K562 (cell line): ENCODE measurements around the gene UNC5B. TPM values are rescaled to one million over a fixed set of nuclear protein-coding genes. Genes with fewer than 3 reads are reported as not detected.

ENCODE experiments used
- ATAC-seq: fragments of 200-7000 bp; cut with Tn5 transposase; 3 replicates; pipeline ENCODE4 v1.9.1; 2020; ENCODE audit warnings: moderate library complexity
- BruUV-seq: library from RNA; stranded (reverse); fragments of 400-500 nt; replicated peaks from 2 replicates; lab custom pipeline; 2021; lab: Mats Ljungman, UMichigan
- CTCF ChIA-PET: fragments of 300-600 bp; formaldehyde crosslinking; extraction: SDS; loops from one replicate; lab custom pipeline; 2021; ENCODE audit warnings: low intra/inter-chr PET ratio; lab: Yijun Ruan, JAX
- POLR2A ChIA-PET: fragments of 300-600, 350-650 bp; sonication (Branson Sonifier 250); formaldehyde crosslinking; extraction: SDS; loops from one replicate; lab custom pipeline; 2021; ENCODE audit warnings: antibody characterized with exemption, inconsistent platforms; lab: Yijun Ruan, JAX
- DNase-seq, 4 experiments: peaks; one replicate each; pipeline versions ENCODE4 v3.0.0 to v3.0.0-alpha.2; 2011 to 2018; ENCODE audit warnings: low spot score in 3 of 4, mixed read lengths in 3 of 4; ENCODE audit errors: extremely low read depth in 1 of 4
- FAIRE-seq: peaks from 2 replicates; lab custom pipeline; 2011; peaks lifted over from hg19 to GRCh38; lab: Jason Lieb, UNC
- H2AFZ ChIP-seq: 2 replicates; pipeline ENCODE4 v1.6.0; 2011; ENCODE audit warnings: low read depth, low read length, control low read depth, inconsistent platforms
- H3K27ac ChIP-seq: fragments of 200-600 bp; 3 replicates; pipeline ENCODE4 v1.8.0; 2011; ENCODE audit warnings: low read depth, mild to moderate bottlenecking, control low read depth, inconsistent platforms, low read length, moderate library complexity, mixed read lengths; ENCODE audit errors: extremely low read depth
- H3K27me3 ChIP-seq, 2 experiments: fragments of 300-600 bp in 1 of 2; 2 replicates in 1 of 2; 3 replicates in 1 of 2; pipeline versions ENCODE4 v1.6.0 to v1.8.0; 2011; ENCODE audit warnings: inconsistent platforms in 2 of 2, low read length in 2 of 2, mild to moderate bottlenecking in 1 of 2, mixed read lengths in 1 of 2, moderate library complexity in 1 of 2; ENCODE audit not compliant: control insufficient read depth in 2 of 2, insufficient read depth in 2 of 2
- H3K36me3 ChIP-seq: fragments of 300-600 bp; 3 replicates; pipeline ENCODE4 v1.8.0; 2011; ENCODE audit warnings: mild to moderate bottlenecking, low read length, inconsistent platforms; ENCODE audit not compliant: control insufficient read depth, insufficient read depth
- H3K4me1 ChIP-seq, 2 experiments: fragments of 200-600 bp in 1 of 2; replicated peaks in 1 of 2; 2 replicates in 1 of 2; 3 replicates in 1 of 2; pipeline versions ENCODE4 v1.5.1 to v1.8.0; 2011; ENCODE audit warnings: inconsistent platforms in 2 of 2, low read length in 2 of 2, mild to moderate bottlenecking in 1 of 2, mixed read lengths in 1 of 2, moderate library complexity in 1 of 2; ENCODE audit not compliant: control insufficient read depth in 2 of 2, insufficient read depth in 2 of 2
- H3K4me2 ChIP-seq: 2 replicates; pipeline ENCODE4 v1.6.1; 2011; ENCODE audit warnings: low read length, control low read depth, inconsistent platforms, mixed read lengths; ENCODE audit not compliant: insufficient read depth
- H3K4me3 ChIP-seq: fragments of 200-600 bp; sonication (generic), shearing (Covaris generic); 2 replicates; pipeline ENCODE4 v1.5.1; 2016; ENCODE audit warnings: control low read depth, inconsistent platforms
- H3K79me2 ChIP-seq: fragments of 200-600 bp; 3 replicates; pipeline ENCODE4 v1.8.0; 2011; ENCODE audit warnings: low read length, inconsistent platforms; ENCODE audit not compliant: control insufficient read depth, insufficient read depth
- H3K9ac ChIP-seq, 2 experiments: 2 replicates each; pipeline versions ENCODE4 v1.6.0 to v1.6.1; 2011; ENCODE audit warnings: low read depth in 2 of 2, low read length in 2 of 2, control low read depth in 1 of 2, inconsistent platforms in 1 of 2, mild to moderate bottlenecking in 1 of 2, mixed read lengths in 1 of 2; ENCODE audit not compliant: insufficient read depth in 1 of 2
- H3K9me1 ChIP-seq: one replicate; pipeline ENCODE4 v1.6.0; 2011; ENCODE audit warnings: inconsistent platforms, mild to moderate bottlenecking, low read length, moderate library complexity; ENCODE audit not compliant: control insufficient read depth, insufficient read depth
- H3K9me3 ChIP-seq: replicated peaks from 2 replicates; pipeline ENCODE4 v1.5.1; 2011; ENCODE audit warnings: low read depth, low read length, inconsistent platforms; ENCODE audit not compliant: control insufficient read depth, insufficient read depth
- H4K20me1 ChIP-seq: replicated peaks from 2 replicates; pipeline ENCODE4 v1.6.1; 2011; ENCODE audit warnings: low read length, inconsistent platforms, mixed read lengths; ENCODE audit not compliant: control insufficient read depth, insufficient read depth
- CBX8 ChIP-seq: fragments of 200-600 bp; sonication (generic); IDR thresholded peaks from 2 replicates; pipeline ENCODE4 v1.6.1; 2012; ENCODE audit warnings: borderline replicate concordance, mixed run types, low read depth, mild to moderate bottlenecking, moderate library complexity, mixed read lengths, low read length, control low read depth, inconsistent platforms; ENCODE audit not compliant: poor library complexity, severe bottlenecking; ENCODE audit errors: extremely low read depth
- CHCHD3 ChIP-seq: fragments of 250-450 bp; sonication (Bioruptor Pico); IDR thresholded peaks from 2 replicates; pipeline ENCODE4 v2.1.2; 2022; ENCODE audit warnings: mild to moderate bottlenecking
- CREB1 ChIP-seq, 2 experiments: sonication (generic) in 1 of 2; formaldehyde crosslinking in 1 of 2; IDR thresholded peaks; 2 replicates each; pipeline versions ENCODE4 v1.6.1 to v1.8.0; 2012 to 2022; ENCODE audit warnings: inconsistent platforms in 1 of 2, mild to moderate bottlenecking in 1 of 2, missing genetic modification reagents in 1 of 2, moderate library complexity in 1 of 2
- EP300 ChIP-seq: IDR thresholded peaks from 2 replicates; pipeline ENCODE4 v1.6.1; 2012; ENCODE audit warnings: low read length, improper control_type of control experiment
- GABPA ChIP-seq: fragments of 200-800 bp; sonication (Bioruptor generic); conservative IDR thresholded peaks from 2 replicates; pipeline ENCODE4 v1.6.1; 2016; ENCODE audit warnings: low read depth, missing genetic modification characterization, missing compliant biosample characterization
- NRF1 ChIP-seq, 2 experiments: fragments of 450-650 bp; IDR thresholded peaks in 1 of 2; conservative IDR thresholded peaks in 1 of 2; 2 replicates each; pipeline ENCODE4 v1.6.1; 2014; ENCODE audit warnings: mild to moderate bottlenecking in 2 of 2
- RBFOX2 ChIP-seq: fragments of 200-400 bp; formaldehyde crosslinking; IDR thresholded peaks from 2 replicates; pipeline ENCODE4 v1.6.1; 2017; ENCODE audit warnings: low read depth, mild to moderate bottlenecking, low read length, moderate library complexity
- RNF219 ChIP-seq: fragments of 250-450 bp; sonication (Bioruptor Pico); IDR thresholded peaks from 2 replicates; pipeline ENCODE4 v1.5.0; 2022; ENCODE audit warnings: mild to moderate bottlenecking
- RUNX1 ChIP-seq: sonication (generic); IDR thresholded peaks from 2 replicates; pipeline ENCODE4 v1.6.1; 2016; ENCODE audit warnings: antibody characterized with exemption, low read depth
- SRSF1 ChIP-seq: fragments of 200-400 bp; formaldehyde crosslinking; IDR thresholded peaks from 2 replicates; pipeline ENCODE4 v1.6.1; 2017; ENCODE audit warnings: mild to moderate bottlenecking, low read depth, low read length, moderate library complexity
- SRSF9 ChIP-seq: fragments of 200-400 bp; formaldehyde crosslinking; IDR thresholded peaks from 2 replicates; pipeline ENCODE4 v1.6.1; 2017; ENCODE audit warnings: low read depth, low read length, borderline replicate concordance
- TAF9B ChIP-seq: fragments of 450-650 bp; IDR thresholded peaks from 2 replicates; pipeline ENCODE4 v1.6.1; 2018; ENCODE audit warnings: mild to moderate bottlenecking; ENCODE audit not compliant: partially characterized antibody
- USF2 ChIP-seq: sonication (generic); formaldehyde crosslinking; IDR thresholded peaks from 2 replicates; pipeline ENCODE4 v1.5.0; 2020; ENCODE audit warnings: missing genetic modification reagents
- ZBTB7A ChIP-seq: IDR thresholded peaks from 2 replicates; pipeline ENCODE4 v1.6.1; 2011; ENCODE audit warnings: low read depth, mild to moderate bottlenecking, low read length, moderate library complexity, borderline replicate concordance; ENCODE audit not compliant: control insufficient read depth
- ZNF41 ChIP-seq: fragments of 250-450 bp; sonication (Bioruptor Pico); conservative IDR thresholded peaks from 2 replicates; pipeline ENCODE4 v1.4.0; 2020; ENCODE audit warnings: mild to moderate bottlenecking
- ZNF75A ChIP-seq: fragments of 450-650 bp; formaldehyde crosslinking; IDR thresholded peaks from 2 replicates; pipeline ENCODE4 v1.4.0; 2020; ENCODE audit warnings: mild to moderate bottlenecking
- WGBS: fragments of 100-300 bp; shearing (Covaris generic); methylation state at CpG from one replicate; pipeline ENCODE4 v1.1.6; 2016; ENCODE audit warnings: low coverage, mixed read lengths; ENCODE audit not compliant: insufficient coverage; ENCODE audit errors: missing lambda C conversion rate; 5-methylcytosine and 5-hydroxymethylcytosine counted together
- in situ Hi-C: fragments of 300-500 bp; cut with MboI; formaldehyde crosslinking; loops from 4 replicates; pipeline ENCODE4 v1.15.0; 2018; ENCODE audit warnings: inconsistent platforms, mixed read lengths
- intact Hi-C: fragments of 100-400 bp; cut with micrococcal nuclease; formaldehyde crosslinking; loops from 2 replicates; pipeline ENCODE4 v1.14.2; 2022
- polyA plus RNA-seq, 8 experiments: library from polyadenylated mRNA; depleted of rRNA in 4 of 8; stranded (reverse) in 5 of 8; unstranded in 3 of 8; fragments of >200 nt; fragmentation: Nextera tagmentation in 2 of 8; fragmentation: Illumina TruSeq in 1 of 8; extraction: Ambion mirVana in 2 of 8; extraction: Trizol in 1 of 8; gene quantifications; 2 replicates each; pipeline versions ENCODE4 v1.2.1 to v1.2.3, GENCODE V29; 2011 to 2014; ENCODE audit warnings: inconsistent platforms in 1 of 8, missing spikeins in 1 of 8
- total RNA-seq, 7 experiments: library from RNA; depleted of rRNA in 6 of 7; stranded (reverse); fragments of >200 nt in 6 of 7; fragmentation: Illumina TruSeq in 2 of 7; extraction: Trizol in 2 of 7; gene quantifications; 2 replicates each; pipeline versions ENCODE4 v1.2.1 to v1.2.3, GENCODE V29; 2011 to 2021; ENCODE audit warnings: low replicate concordance in 1 of 7
- TF ChIP-seq, protein P1 (sequence below), 2 experiments: IDR thresholded peaks; 2 replicates each; pipeline ENCODE4 v1.6.1; 2011; ENCODE audit warnings: borderline replicate concordance in 1 of 2, control low read depth in 1 of 2, low read depth in 1 of 2, low read length in 1 of 2, mild to moderate bottlenecking in 1 of 2, mixed read lengths in 1 of 2, moderate library complexity in 1 of 2; ENCODE audit not compliant: insufficient read depth in 1 of 2, insufficient read length in 1 of 2, poor library complexity in 1 of 2, severe bottlenecking in 1 of 2; ENCODE audit errors: extremely low read depth in 1 of 2

The UNC5B gene
- total and polyA plus RNA-seq, 9 of the 15 experiments (the other 6 are each of a cell fraction or from before 2014, with no cell fraction given), result 0.10 to 8.4 (median 2.1) TPM

DNA sequence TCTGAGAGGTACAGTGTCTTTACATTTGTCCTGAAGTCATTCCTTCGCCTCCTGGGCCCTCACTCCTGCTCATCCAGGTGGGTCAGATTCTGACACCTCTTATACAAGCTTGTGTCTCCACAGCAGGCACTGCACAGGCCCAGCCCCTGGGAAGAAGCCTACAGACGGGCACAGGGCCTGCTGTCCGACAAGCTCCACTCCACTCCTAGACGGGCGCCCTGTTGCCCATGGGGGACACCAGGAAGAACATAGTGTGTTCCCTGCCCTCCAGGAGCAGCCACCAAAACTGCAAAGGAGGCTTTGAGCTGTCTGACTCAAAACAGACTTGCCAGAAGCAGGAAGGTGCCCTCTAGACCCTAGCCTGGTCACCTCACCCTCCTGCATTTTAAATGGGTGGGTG lies 61.1 kb downstream of the UNC5B start:
- BruUV-seq, result no TSS peak
- ATAC-seq (no peak), DNase-seq (no peak), FAIRE-seq (no peak)
- no peak overlapping the region for H2AFZ ChIP-seq
- H3K9me3 ChIP-seq, result no peaks in the 10 kb centered on the region
- H4K20me1 ChIP-seq, result peaks cover 8% of the 10 kb centered on the region; the same call in 1 of the 2 replicates
- TF ChIP-seq GABPA (tag) (no peak), CBX8 (no peak), RNF219 (no peak), ZNF75A (no peak), EP300 (no peak), ZNF41 (CRISPR knock-in tag) (no peak), RUNX1 (no peak), RBFOX2 (no peak), ZBTB7A (no peak), SRSF9 (no peak), NRF1 (conservative IDR thresholded peaks at IDR 0.05 in 1 of 2, IDR thresholded peaks at IDR 0.05 in 1 of 2) (no peak), TAF9B (no peak), CREB1 (IDR thresholded peaks at IDR 0.05) (no peak), CREB1 (CRISPR knock-in tag; IDR thresholded peaks at IDR 0.05) (no peak), USF2 (CRISPR knock-in tag) (no peak), CHCHD3 (CRISPR knock-in tag) (no peak), SRSF1 (no peak)
- TF ChIP-seq, protein P1, sequence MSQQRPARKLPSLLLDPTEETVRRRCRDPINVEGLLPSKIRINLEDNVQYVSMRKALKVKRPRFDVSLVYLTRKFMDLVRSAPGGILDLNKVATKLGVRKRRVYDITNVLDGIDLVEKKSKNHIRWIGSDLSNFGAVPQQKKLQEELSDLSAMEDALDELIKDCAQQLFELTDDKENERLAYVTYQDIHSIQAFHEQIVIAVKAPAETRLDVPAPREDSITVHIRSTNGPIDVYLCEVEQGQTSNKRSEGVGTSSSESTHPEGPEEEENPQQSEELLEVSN (IDR thresholded peaks at IDR 0.05; ENCODE audit: borderline replicate concordance in 1 of 2, extremely low read depth in 1 of 2, insufficient read depth in 1 of 2, insufficient read length in 1 of 2, low read depth in 1 of 2, low read length in 1 of 2, poor library complexity in 1 of 2, severe bottlenecking in 1 of 2), result no peak
- H3K4me1 ChIP-seq, result peaks cover 14 to 20% of the 10 kb centered on the region in 2 experiments
- in situ Hi-C loops (no loop called here), intact Hi-C loops (no loop called here)
- WGBS, result 42% methylated on average over 5 of the region's 5 CpGs
- H3K36me3 ChIP-seq, result no peaks in the 10 kb centered on the region
- H3K27me3 ChIP-seq, result peaks cover 0 to 7% of the 10 kb centered on the region in 2 experiments; a peak in 3 of 5 replicates
- no peaks in the 10 kb centered on the region for H3K79me2 ChIP-seq
- H3K9me1 ChIP-seq, result no peaks in the 10 kb centered on the region
- CTCF ChIA-PET, result no interaction called here
- H3K4me3 ChIP-seq, result no peak overlapping the region
- 0 out of 4 replicates have a peak overlapping the region, but pooled peaks of 1 of the 2 experiments have one; percentile 48 for H3K9ac ChIP-seq
- POLR2A ChIA-PET, result interaction anchor here (0.6 to 1.3 kb wide), 2 partner anchors 7 to 869 kb away, joined by 3 read pairs; no protein-coding TSS in a partner anchor
- no peak overlapping the region for H3K27ac ChIP-seq
- no peak overlapping the region for H3K4me2 ChIP-seq
